ENCODE measurements around the gene BMP8B. TPM values are rescaled to one million over a fixed set of nuclear protein-coding genes. Genes with fewer than 3 reads are reported as not detected.

Gene BMP8B, protein sequence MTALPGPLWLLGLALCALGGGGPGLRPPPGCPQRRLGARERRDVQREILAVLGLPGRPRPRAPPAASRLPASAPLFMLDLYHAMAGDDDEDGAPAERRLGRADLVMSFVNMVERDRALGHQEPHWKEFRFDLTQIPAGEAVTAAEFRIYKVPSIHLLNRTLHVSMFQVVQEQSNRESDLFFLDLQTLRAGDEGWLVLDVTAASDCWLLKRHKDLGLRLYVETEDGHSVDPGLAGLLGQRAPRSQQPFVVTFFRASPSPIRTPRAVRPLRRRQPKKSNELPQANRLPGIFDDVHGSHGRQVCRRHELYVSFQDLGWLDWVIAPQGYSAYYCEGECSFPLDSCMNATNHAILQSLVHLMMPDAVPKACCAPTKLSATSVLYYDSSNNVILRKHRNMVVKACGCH
- polyA plus RNA-seq (2013, experiment 1 of 2) = not detected
- 0.01 TPM for polyA plus RNA-seq (2013, experiment 2 of 2)

DNA sequence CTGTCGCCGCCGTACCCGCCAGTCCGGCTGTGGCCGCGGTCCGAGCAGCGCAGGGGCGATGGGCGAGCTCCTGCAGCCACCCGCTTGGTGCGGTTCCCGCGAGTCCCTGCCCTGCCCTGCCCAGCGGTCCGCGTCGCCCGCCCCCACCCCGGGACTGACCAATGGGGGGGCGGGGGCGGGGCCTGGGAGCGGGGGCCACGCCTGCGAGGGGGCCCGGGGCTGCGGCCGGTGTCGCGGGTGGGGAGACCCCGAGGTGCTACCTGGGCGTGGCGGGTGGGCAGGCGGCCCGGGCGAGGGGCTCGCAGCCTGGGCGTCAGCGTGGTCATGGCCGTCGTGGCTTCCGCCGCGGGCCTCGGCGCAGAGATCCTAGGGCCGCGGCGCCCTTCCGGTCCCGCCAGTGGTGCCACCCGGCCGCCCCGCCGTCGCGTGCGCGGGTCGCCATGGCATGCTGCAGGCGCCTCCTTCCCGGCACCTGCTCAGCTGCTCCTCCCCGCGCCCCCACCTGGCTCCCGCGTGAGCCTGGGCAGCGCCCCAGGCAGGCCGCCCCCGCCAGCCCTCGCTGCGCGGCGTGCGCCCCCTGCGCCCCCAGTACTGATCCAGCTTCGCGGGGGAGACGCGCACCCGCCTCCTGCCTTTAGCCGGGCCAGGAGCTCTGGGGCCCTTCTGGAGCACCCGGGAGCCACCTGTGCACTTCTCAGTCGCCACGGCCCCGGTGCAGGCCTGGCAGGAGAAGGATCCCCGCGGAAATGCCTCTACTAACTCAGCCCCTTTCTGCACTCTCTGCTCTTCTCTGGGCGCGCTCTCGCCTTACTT lies at the start of gene BMP8B:
BMP8B (minus strand) TSS at position 108 of the 813 bp plus-strand sequence. CDS start 380 bp downstream, outside the sequence.
- Histone ChIP-seq H3K9me3 (ENCODE audit: control insufficient read depth, low read length) (no peaks in the 10 kb centered on the region), H2AFZ (ENCODE audit: low read depth, low read length) (peak within 1 kb of the TSS; percentile 42), H3K23ac (ENCODE audit: low read length in 2 of 2) (peak within 1 kb of the TSS in 1 of 2 experiments; percentile 69), H3K36me3 (ENCODE audit: control insufficient read depth in 1 of 2, insufficient read depth in 2 of 2, low read depth in 1 of 2, low read length in 2 of 2) (no peaks in the 10 kb centered on the region), H2BK12ac (ENCODE audit: low read length in 2 of 2) (no peak within 1 kb of the TSS), H3K4me3 (ENCODE audit: insufficient read depth in 1 of 2, low read depth in 1 of 2, low read length in 2 of 2) (peak within 1 kb of the TSS in 1 of 2 experiments; percentile 51), H3K9ac (ENCODE audit: low read length) (no peak within 1 kb of the TSS), H2BK5ac (ENCODE audit: low read depth, low read length, poor library complexity, severe bottlenecking) (no peak within 1 kb of the TSS), H3K27me3 (ENCODE audit: control insufficient read depth in 1 of 2, insufficient read depth in 1 of 2, low read length in 2 of 2) (peaks cover 43 to 59% of the 10 kb centered on the region in 2 experiments), H3K4ac (ENCODE audit: low read depth in 1 of 2, low read length in 2 of 2) (no peak within 1 kb of the TSS), H3K18ac (ENCODE audit: low read depth in 1 of 2, low read length in 2 of 2) (no peak within 1 kb of the TSS), H3K4me1 (ENCODE audit: control insufficient read depth, insufficient read depth, low read depth, low read length) (peaks cover 11% of the 10 kb centered on the region), H3K79me1 (replicated peaks; ENCODE audit: low read length, poor library complexity, severe bottlenecking) (no peaks in the 10 kb centered on the region), H4K8ac (ENCODE audit: low read length) (no peak within 1 kb of the TSS), H4K91ac (ENCODE audit: low read length) (peak within 1 kb of the TSS; percentile 27), H3K27ac (ENCODE audit: low read length, poor library complexity, severe bottlenecking) (no peak within 1 kb of the TSS), H2BK15ac (ENCODE audit: low read depth, poor library complexity, severe bottlenecking) (peak within 1 kb of the TSS; percentile 69), H2AK5ac (ENCODE audit: low read length, severe bottlenecking) (no peak within 1 kb of the TSS), H3K14ac (ENCODE audit: low read length in 2 of 2) (no peak within 1 kb of the TSS), H2BK120ac (ENCODE audit: low read depth, low read length) (no peak within 1 kb of the TSS), H3K4me2 (ENCODE audit: low read length, poor library complexity, severe bottlenecking) (peak within 1 kb of the TSS; percentile 63)
- DNase-seq = peak; percentile 11
- WGBS = 2% methylated on average over 48 of the region's 91 CpGs

DNA sequence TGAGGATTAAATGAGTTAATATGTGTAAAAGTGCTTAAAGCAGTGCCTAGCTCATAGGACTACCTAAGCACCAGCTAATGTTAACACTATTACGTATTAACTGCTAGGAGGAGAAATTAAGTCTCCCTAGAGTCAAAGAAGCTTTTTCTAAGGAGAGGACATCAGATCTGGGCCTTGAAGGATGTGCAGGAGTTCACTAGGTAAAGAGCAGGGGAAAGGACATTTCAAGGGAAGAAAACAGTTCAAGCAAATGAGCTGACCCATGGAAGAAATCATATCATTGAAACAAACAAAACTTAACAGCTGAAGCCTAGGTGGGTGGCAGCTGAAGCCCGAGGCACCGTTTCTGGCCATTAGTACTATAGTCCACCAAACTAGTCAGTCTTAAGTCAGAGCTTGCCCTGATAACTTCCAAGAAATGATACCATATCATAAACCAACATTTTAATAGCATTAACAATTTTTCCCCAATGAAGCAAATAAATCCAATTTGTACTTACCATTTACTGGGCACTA lies 48.0 kb upstream of the BMP8B start:
- Histone ChIP-seq H3K27ac (ENCODE audit: low read length, poor library complexity, severe bottlenecking) (no peak overlapping the region), H2BK120ac (ENCODE audit: low read depth, low read length) (no peak overlapping the region), H3K4ac (ENCODE audit: low read depth in 1 of 2, low read length in 2 of 2) (no peak overlapping the region), H3K18ac (ENCODE audit: low read depth in 1 of 2, low read length in 2 of 2) (no peak overlapping the region), H3K23ac (ENCODE audit: low read length in 2 of 2) (no peak overlapping the region), H3K27me3 (ENCODE audit: control insufficient read depth in 1 of 2, insufficient read depth in 1 of 2, low read length in 2 of 2) (no peaks in the 10 kb centered on the region), H2AK5ac (ENCODE audit: low read length, severe bottlenecking) (no peak overlapping the region), H2BK5ac (ENCODE audit: low read depth, low read length, poor library complexity, severe bottlenecking) (no peak overlapping the region), H4K91ac (ENCODE audit: low read length) (no peak overlapping the region), H3K4me2 (ENCODE audit: low read length, poor library complexity, severe bottlenecking) (no peak overlapping the region), H4K8ac (ENCODE audit: low read length) (no peak overlapping the region), H3K36me3 (ENCODE audit: control insufficient read depth in 1 of 2, insufficient read depth in 2 of 2, low read depth in 1 of 2, low read length in 2 of 2) (peaks cover 10 to 55% of the 10 kb centered on the region in 2 experiments), H3K9ac (ENCODE audit: low read length) (no peak overlapping the region), H3K4me3 (ENCODE audit: insufficient read depth in 1 of 2, low read depth in 1 of 2, low read length in 2 of 2) (no peak overlapping the region), H3K9me3 (ENCODE audit: control insufficient read depth, low read length) (no peaks in the 10 kb centered on the region), H3K79me1 (replicated peaks; ENCODE audit: low read length, poor library complexity, severe bottlenecking) (peaks cover 2% of the 10 kb centered on the region), H2BK12ac (ENCODE audit: low read length in 2 of 2) (no peak overlapping the region), H2BK15ac (ENCODE audit: low read depth, poor library complexity, severe bottlenecking) (no peak overlapping the region), H3K14ac (ENCODE audit: low read length in 2 of 2) (no peak overlapping the region), H3K4me1 (ENCODE audit: control insufficient read depth, insufficient read depth, low read depth, low read length) (no peaks in the 10 kb centered on the region), H2AFZ (ENCODE audit: low read depth, low read length) (no peak overlapping the region)
- no peak for DNase-seq
- WGBS = over 99% methylated on average over 3 of the region's 3 CpGs

DNA sequence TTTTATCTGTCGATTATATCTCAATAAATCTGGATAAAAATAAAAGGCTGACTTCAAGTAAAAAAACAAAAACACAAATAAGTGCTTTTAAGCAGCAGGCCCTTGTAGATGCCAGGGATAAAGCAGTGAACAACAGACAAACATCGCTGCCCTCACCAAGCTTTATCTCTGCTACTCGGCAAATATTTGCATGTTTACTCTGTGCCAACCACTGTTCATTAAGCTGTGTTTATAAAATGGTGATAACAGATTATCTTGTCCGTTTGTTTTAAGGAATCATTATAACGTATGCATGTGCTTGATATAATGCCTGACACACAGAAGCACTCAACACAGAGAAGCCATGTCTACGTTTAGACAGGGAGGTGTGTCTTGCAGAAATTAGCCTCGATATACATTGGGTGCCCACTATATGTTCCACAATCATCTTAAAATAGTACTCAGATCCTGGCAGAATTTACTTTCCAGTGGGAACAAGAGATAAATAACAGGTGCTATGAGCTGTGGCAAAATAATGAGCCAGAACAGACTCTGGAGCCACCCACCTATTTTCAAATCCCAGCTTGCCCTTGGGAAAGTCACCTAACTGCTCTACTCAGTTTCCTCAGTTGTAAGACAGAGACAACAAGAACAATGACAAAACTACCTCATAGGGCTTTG lies 47.4 kb upstream of the BMP8B start:
- Histone ChIP-seq H4K8ac (ENCODE audit: low read length) (no peak overlapping the region), H2BK12ac (ENCODE audit: low read length in 2 of 2) (no peak overlapping the region), H3K36me3 (ENCODE audit: control insufficient read depth in 1 of 2, insufficient read depth in 2 of 2, low read depth in 1 of 2, low read length in 2 of 2) (peaks cover 10 to 49% of the 10 kb centered on the region in 2 experiments), H3K27ac (ENCODE audit: low read length, poor library complexity, severe bottlenecking) (no peak overlapping the region), H3K4me2 (ENCODE audit: low read length, poor library complexity, severe bottlenecking) (no peak overlapping the region), H3K9me3 (ENCODE audit: control insufficient read depth, low read length) (no peaks in the 10 kb centered on the region), H3K79me1 (replicated peaks; ENCODE audit: low read length, poor library complexity, severe bottlenecking) (peaks cover 2% of the 10 kb centered on the region), H2BK120ac (ENCODE audit: low read depth, low read length) (no peak overlapping the region), H3K14ac (ENCODE audit: low read length in 2 of 2) (no peak overlapping the region), H3K4me3 (ENCODE audit: insufficient read depth in 1 of 2, low read depth in 1 of 2, low read length in 2 of 2) (no peak overlapping the region), H3K18ac (ENCODE audit: low read depth in 1 of 2, low read length in 2 of 2) (no peak overlapping the region), H2AK5ac (ENCODE audit: low read length, severe bottlenecking) (no peak overlapping the region), H3K4ac (ENCODE audit: low read depth in 1 of 2, low read length in 2 of 2) (no peak overlapping the region), H2BK15ac (ENCODE audit: low read depth, poor library complexity, severe bottlenecking) (no peak overlapping the region), H2AFZ (ENCODE audit: low read depth, low read length) (no peak overlapping the region), H3K9ac (ENCODE audit: low read length) (no peak overlapping the region), H4K91ac (ENCODE audit: low read length) (no peak overlapping the region), H2BK5ac (ENCODE audit: low read depth, low read length, poor library complexity, severe bottlenecking) (no peak overlapping the region), H3K27me3 (ENCODE audit: control insufficient read depth in 1 of 2, insufficient read depth in 1 of 2, low read length in 2 of 2) (no peaks in the 10 kb centered on the region), H3K23ac (ENCODE audit: low read length in 2 of 2) (no peak overlapping the region), H3K4me1 (ENCODE audit: control insufficient read depth, insufficient read depth, low read depth, low read length) (no peaks in the 10 kb centered on the region)
- WGBS = 90% methylated on average over 6 of the region's 7 CpGs
- DNase-seq = no peak
